ENCODE data around the gene SSX2.
"Not testable (repeated sequence)": the region's sequence is repeated elsewhere in the genome, so short reads cannot be mapped to it uniquely, and the experiment has no call there.

SSX2 gene

GRCh38 chrX:52707078-52707477, at the start of gene SSX2:
Gene SSX2, minus strand, starts transcription at chrX:52707178. Its CDS starts 1,429 bp downstream, at chrX:52705749.
- in situ Hi-C loops (cut with MboI; ENCODE audit: low sequenced_read_pairs) = not testable (repeated sequence)

GRCh38 chrX:52750952-52751351, 44.0 kb upstream of the SSX2 start, which contains the start of gene SSX2B:
Gene SSX2B, plus strand, starts transcription at chrX:52751252. Its CDS starts 1,429 bp downstream, at chrX:52752681.
- in situ Hi-C loops (cut with MboI; ENCODE audit: low sequenced_read_pairs) = not testable (repeated sequence)

GRCh38 chrX:52692034-52692433, 14.9 kb downstream of the SSX2 start:
- in situ Hi-C loops (cut with MboI; ENCODE audit: low sequenced_read_pairs) = not testable (repeated sequence)

DNA sequence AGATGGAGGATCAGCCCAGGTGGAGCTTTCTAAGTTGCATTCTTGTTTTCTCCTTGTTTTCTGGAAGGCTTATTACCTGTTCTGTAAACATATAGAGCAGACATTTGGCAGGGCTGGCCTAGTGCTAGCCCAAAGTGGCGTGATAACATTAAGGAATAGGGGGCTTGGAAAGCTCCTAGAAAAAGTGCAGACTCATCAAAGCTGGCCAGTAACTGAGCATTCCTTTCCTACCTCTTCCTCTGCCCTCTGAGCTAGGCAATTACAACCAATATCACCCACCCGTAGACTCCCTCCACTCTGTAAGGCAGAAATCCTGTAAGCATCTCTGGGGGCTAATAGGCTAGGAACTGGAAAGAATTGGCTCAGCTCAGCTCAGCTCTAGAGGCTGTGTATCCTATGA, 44.8 kb downstream of the SSX2 start:
- in situ Hi-C loops (cut with MboI; ENCODE audit: low sequenced_read_pairs) = not testable (repeated sequence)

- in situ Hi-C loops (cut with MboI; ENCODE audit: low sequenced_read_pairs) = not testable (repeated sequence)
These were observed 51.5 kb downstream of the SSX2 start for GRCh38 chrX:52655475-52655874.

DNA sequence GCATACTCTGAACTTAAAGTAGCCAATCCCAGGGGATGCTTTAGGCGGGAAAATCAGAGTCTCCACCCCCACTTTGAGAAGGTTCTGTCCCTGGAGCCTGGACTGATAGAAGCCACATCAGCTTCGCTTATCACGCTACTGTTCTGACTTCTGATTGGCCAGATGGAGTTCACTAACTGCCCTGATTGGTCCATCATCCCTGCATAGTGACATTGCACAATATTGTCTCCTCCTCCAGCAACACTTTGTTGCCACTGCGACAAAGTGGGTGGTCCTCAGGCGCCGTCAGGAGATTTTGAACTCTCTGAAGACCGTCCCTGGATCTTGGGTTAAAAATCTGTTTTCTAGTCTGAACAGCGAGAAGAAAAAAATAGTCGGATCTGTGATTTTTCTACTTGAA, 52.2 kb downstream of the SSX2 start, which contains the start of gene SSX7:
TSS of gene SSX7 (minus strand) at position 101 of the 400 bp plus-strand sequence. CDS start 1,428 bp downstream, outside the sequence.
- in situ Hi-C loops (cut with MboI; ENCODE audit: low sequenced_read_pairs) = not testable (repeated sequence)

- in situ Hi-C loops (cut with MboI; ENCODE audit: low sequenced_read_pairs) = not testable (repeated sequence)
These were observed 56.3 kb downstream of the SSX2 start for GRCh38 chrX:52650676-52651075.

GRCh38 chrX:52648956-52649355, 58.0 kb downstream of the SSX2 start:
- in situ Hi-C loops (cut with MboI; ENCODE audit: low sequenced_read_pairs) = not testable (repeated sequence)

All from HL-60/S4 (cell line).